Gastroesophageal sphincter (tissue), 3 donors: ENCODE measurements around the gene BRD4.

Source experiments
- CTCF ChIP-seq, 4 experiments: fragments of 200-600 bp in 2 of 4; fragments of 450-650 bp in 2 of 4; sonication (generic) in 1 of 4; IDR thresholded peaks; one replicate each; pipeline ENCODE4 v1.5.1; 2017 to 2019; ENCODE audit warnings: antibody characterized with exemption in 4 of 4, mild to moderate bottlenecking in 2 of 4, moderate library complexity in 2 of 4
- POLR2A ChIP-seq, 2 donors: fragments of 450-650 bp; IDR thresholded peaks; one replicate each; pipeline ENCODE4 v1.6.1; 2017; ENCODE audit warnings: antibody characterized with exemption in 2 of 2, mild to moderate bottlenecking in 2 of 2, moderate library complexity in 1 of 2

DNA sequence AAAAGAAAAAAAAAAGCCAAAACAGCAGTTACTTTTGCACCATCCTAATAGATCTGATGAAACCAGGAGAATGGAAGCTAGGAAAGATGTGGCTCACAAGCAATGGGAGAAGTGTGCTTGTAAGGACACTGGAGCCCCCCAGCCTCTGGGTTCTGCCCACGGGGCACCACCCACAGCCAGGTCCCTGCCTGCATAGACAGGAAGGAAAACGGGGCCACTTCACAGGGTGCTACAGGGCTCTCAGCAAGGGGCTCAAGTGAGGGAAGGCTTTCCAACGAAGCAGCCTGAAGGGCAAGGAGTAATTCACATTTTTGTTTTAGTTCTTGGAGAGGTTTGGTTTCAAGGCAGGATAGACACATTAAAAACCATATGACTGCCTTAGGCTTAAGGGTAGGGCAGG is 42.7 kb downstream of the BRD4 start:
- TF ChIP-seq POLR2A (IDR thresholded peaks at IDR 0.05) (no peak), CTCF (IDR thresholded peaks at IDR 0.05) (no peak)
